GM19452 (cell line): Measurements from ENCODE around the gene RASSF4.

Source experiments
- ATAC-seq: cut with Tn5 transposase; IDR thresholded peaks from one replicate; pipeline ENCODE4 v1.9.1; 2021; ENCODE audit not compliant: unreplicated experiment

RASSF4 gene

DNA sequence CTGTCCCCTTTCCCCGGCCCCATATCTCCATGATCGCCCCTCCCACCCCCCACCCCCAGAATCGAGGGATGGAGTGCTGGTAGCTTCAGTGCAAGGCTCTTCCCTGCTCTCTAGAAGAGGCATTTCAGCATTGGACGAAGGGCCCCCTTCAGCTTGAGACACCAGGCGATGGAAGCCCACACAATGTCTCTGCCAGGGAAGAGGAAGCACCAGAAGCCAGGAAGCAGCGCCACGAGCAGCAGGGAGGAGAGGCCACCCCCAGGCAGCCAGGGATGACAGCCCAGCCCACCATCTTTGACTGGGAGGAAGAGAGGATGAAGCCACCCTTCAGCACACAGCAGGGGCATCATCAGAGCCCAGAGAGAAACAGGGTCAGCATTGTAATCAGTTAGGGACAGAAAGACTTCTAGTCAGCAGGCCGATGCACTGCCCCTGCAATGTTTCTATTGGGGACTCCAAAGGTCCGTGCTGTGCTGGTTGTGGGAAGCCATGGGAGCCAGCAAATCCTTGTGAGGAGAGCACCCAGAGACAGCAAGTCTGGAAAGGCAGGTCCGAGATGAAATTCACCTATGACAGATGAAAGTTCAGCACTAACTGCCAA lies 32.8 kb upstream of the RASSF4 start:
- ATAC-seq = no peak

GRCh38 chr10:44927352-44927751 lies 32.2 kb upstream of the RASSF4 start:
- ATAC-seq = no peak

- ATAC-seq = no peak
These were observed 31.1 kb upstream of the RASSF4 start for GRCh38 chr10:44928462-44928861.

DNA sequence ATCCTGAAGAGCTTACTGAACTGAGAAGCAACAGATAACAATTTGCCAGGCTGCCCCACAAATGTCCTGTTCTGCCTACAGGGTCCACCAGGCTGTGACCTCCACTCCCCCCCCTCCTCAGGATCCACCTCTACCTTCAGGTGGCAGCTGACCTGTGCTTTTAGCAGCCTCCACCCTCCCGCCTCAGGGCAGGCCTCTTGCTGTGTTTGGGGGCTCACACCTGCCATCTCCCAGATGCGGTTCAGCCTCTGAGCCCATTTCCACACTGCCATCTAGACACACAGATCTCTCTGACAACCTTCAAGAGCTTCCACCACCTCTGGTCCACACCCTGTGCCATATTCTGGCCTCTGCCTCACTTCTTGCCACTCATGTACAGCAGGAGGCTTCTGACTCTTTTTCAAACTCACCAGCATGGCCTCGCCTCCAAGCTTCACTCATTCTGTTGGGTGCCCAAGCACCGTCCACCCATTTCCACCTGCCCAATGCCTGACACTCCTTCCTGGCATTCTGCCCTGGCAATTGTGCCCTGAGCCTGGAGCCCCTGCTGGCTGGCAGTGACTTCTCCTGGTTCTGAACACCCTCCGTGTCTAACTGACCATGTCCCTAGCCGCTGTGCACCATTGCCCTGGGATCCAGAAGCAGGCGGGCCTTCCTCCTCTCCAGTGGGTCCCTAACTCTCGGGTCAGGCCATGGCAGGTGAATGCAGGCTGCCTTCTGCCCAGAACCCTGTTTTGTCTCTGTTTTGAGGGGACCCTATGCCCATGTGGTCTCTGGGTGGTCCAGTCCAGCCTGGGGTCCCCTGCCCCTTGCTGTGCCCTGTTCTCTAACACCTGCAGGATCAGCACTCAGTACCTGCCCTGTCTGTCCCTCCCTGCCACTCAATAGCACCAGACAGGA lies 30.0 kb upstream of the RASSF4 start:
- ATAC-seq = no peak

GRCh38 chr10:44930904-44931620 lies 28.5 kb upstream of the RASSF4 start:
- no peak for ATAC-seq

DNA sequence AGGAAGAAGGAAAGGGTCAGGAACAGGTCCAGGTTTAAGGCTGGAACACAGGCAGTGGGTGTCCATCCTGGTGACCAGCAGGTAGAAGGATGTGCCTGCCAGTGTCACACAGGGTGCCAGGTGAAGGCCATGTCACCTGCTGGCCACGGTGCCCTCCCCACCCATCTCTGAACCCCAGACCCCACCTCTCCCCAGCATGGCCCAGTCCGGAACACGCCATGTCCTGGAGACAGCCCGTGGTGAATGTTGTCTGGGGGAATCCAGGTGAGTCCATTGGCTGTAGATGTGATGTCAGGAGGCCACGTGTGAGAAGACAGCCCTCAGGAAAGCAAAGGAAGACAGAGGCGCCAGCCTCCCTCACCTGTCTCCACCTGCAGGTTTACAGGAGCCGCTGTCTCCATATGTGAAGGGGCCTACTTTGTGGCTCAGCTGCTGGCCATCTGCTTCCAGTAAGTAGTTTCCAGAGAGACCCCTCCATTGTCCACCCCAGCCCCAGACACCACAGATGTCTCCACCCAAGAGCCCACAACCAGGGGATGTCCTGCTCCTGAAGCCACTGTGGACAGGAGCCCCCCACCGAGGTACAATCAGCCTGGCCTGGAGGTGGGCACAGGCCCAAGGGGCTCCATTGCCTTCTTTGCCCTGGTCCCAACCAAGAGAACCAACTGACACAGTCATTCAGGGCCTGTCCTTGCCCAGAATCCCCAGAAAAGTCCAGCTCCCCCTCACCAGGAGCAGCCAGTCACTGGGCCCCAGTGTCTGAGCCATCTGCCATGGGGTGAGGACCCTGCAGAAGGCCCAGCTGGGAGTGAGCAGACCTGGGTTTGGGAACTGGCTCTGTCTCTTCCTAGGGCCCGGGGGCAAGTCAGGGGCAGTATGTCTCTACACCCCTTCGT lies 27.7 kb upstream of the RASSF4 start:
- no peak for ATAC-seq

GRCh38 chr10:44932517-44933450 lies 26.8 kb upstream of the RASSF4 start:
- ATAC-seq = peak; percentile 98

GRCh38 chr10:44933451-44934321 lies 25.9 kb upstream of the RASSF4 start:
- ATAC-seq = no peak

GRCh38 chr10:44934416-44935200 lies 25.0 kb upstream of the RASSF4 start:
- no peak for ATAC-seq

- no peak for ATAC-seq
These were observed 24.2 kb upstream of the RASSF4 start for GRCh38 chr10:44935201-44935965.

DNA sequence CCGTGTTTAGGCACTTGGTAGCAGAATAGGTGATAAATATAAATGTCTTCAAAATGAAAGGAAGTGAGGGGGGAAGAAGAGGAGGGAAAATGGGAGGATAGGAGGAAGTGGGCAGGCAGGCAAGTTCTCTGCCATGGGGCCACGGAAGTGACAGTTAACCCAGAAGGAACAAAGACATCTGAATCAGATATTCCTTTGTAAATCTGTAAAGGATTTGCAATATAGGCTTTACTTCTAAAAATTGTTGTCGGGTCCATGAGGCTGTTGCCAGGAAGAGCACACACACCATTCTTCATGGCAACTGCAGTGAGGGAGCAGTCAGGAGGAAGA lies 23.7 kb upstream of the RASSF4 start:
- ATAC-seq = no peak

- no peak for ATAC-seq
These were observed 23.2 kb upstream of the RASSF4 start for GRCh38 chr10:44936314-44936975.

GRCh38 chr10:44937196-44938005 lies 22.2 kb upstream of the RASSF4 start:
- ATAC-seq = no peak

DNA sequence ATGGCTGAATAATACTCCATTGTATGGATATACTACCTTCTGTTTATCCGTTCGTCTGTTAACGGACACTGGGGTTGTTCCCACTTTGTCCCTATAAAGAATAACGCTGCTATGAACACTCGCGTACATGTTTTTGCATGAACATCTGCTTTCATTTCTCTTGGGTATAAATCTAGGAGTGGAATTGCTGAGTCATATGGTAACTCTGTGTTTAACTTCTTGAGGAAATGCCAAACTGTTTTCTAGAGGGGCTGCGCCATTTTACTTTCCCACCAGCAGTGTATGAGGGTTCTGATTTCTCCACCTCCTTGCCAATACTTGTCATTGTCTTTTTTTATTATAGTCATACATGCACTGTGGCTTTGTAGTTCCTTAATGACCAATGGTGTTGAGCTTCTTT lies 20.6 kb upstream of the RASSF4 start:
- ATAC-seq = no peak

DNA sequence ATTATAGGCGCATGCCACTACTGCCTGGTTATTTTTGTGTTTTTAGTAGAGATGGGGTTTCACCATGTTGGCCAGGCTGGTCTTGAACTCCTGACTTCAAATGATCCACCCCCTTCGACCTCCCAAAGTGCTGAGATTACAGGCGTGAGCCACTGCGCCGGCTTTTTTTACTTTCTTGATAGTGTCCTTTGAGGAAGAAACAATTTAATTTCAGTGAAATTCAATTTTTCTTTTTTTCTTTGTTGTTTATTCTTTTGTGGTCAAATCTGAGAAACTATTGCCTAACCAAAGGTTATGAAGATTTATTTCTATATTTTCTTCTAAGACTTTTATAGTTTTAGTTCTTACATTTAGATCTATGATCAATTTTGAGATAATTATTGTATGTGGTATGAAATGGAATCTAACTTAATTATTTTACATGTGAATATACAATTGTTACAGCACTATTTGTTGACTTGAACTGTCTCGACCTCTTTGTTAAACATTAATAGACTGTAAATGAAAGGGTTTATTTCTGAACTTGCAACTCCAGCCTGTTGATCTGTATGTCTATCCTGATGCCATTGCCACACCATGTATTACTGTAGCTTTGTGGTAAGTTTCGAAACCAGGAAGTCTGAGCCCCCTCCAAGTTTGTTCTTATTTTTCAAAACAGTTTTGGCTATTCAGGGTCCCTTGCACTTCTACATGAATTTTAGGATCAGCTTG lies 19.8 kb upstream of the RASSF4 start:
- ATAC-seq = no peak
